GM11168 (cell line): ENCODE data around the gene VTI1A.

Experiments used
- in situ Hi-C: fragments of 300-500 bp; cut with MboI; formaldehyde crosslinking; loops from one replicate; pipeline ENCODE4 v1.12.0; 2022; ENCODE audit warnings: low sequenced_read_pairs; ENCODE audit not compliant: unreplicated experiment

Gene VTI1A

DNA sequence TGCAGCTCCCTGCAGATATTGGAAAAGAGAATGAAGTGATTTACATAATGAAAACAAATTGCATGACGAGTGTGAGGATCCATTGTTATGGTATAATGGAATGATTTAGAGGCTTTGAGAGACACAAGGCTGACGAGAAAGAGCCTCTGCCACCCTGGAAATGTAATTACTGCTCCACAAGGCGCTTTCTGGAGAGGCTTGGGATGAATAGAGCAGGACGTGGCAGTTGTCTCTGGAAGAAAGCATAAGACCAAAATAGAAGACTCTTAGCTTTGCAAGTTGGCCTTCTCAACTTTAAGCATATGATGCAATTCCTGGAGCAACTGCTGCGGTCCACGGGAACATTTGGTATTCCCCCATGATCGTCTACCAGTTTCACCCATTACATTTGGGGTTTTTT, 321.1 kb downstream of the VTI1A start:
- in situ Hi-C loops, result no loop called here

DNA sequence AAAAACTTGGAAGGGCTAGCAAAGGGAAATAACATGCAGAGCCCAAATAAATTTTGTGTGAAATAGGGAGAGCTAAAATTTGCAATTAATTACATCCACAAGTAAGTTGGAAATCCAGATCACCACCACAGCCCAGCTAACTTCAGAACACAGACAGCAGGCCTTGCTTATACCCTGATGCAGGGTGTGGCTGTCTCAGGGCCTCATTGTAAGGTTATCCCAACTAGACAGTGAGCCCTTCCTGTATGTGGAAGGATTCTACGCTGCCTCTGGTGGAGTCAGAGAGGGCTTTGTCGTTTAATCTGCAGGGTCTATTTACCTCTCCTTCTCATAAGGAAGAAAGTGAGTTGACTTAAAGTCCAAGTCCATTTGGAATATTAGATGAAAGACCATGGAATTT, 322.1 kb downstream of the VTI1A start:
- in situ Hi-C loops, result no loop called here

DNA sequence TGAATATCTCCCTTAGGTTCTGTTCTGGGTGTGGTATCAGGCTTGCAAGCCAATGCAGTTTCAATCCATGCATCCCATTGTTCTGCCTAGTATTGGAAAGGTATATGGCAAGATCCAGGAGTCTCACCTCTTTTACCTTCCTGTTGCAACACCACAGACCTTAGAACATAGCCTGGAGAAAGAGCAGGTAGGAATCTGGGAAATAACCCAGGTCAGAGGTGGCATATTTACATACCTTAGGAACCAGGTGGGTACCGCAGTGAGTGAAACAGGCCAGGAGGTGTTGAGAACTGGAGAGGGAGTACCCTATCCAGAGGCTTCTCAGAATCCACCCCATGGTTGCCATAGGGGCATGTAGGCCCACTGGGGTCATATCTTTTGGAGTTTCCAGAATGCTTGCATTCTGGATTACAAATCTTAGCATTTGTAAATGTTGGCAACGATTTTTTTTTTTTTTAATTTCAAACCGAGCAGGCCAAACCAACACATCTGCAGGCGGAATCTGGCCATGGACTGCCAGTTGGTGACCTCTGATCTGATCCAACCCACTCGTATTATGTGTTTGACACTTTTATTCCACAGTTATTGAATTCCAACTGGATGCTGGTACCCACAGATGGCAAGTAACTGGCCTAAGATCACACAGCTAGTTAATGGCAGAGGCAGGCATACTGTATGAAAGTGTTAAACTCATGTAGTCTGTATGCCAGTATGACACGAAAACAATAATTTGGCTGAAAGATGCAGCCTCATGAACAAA, 322.8 kb downstream of the VTI1A start:
- in situ Hi-C loops, result no loop called here

DNA sequence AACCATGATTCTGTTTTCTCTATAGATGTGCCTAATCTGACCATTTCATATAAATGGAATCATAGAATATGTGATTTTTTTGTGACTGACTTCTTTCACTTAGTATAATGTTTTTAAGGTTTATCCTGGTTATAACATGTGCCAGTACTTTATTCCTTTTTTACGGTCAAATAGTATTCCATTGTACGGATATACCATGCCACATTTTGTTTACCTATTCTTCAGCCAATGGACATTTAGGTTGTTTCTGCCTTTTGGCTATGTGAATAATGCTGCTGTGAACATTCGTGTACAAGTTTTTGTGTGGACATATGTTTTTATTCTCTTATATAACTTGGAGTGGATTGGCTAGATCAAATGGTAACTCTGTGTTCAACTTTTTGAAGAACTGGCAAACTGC, 324.7 kb downstream of the VTI1A start:
- in situ Hi-C loops, result no loop called here

DNA sequence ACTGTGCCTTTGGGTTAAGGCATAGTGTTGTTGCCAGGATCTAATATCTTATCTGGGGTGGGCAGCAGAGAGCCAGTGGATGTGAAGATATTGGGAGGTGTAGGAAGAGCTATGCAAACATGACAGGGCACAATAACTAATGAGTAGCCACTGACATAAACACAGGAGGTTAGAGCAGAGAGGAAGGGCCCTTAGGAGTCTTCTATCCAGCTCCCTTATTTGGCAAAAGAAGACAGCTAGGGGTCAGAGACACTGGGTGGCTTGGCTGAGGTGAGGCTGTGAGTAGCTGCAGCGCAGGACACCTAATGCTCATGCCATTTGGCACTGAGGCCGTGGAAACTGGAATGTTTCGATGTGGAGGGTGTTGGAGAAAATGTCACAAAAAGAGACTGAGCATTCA, 326.8 kb downstream of the VTI1A start:
- in situ Hi-C loops, result no loop called here

DNA sequence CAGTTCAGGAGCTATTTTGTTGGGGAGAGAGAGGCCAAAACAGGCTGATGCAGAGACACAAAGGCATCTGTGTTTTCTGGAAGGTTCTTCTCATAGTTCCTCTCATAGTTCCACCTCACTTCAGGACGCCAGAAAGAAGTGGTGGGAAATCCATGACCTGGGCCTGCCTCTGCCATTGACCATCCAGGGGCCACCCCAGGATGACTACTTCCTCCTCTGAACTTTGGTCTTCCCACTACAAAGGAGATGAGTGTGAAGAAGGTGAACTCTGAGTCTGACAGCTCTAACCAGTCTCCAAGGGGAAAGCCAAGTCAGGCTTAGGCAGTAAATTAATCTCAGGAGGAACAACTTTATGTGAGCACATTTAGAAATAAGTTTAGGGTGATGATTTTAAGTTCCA, 327.2 kb downstream of the VTI1A start:
- in situ Hi-C loops, result no loop called here

DNA sequence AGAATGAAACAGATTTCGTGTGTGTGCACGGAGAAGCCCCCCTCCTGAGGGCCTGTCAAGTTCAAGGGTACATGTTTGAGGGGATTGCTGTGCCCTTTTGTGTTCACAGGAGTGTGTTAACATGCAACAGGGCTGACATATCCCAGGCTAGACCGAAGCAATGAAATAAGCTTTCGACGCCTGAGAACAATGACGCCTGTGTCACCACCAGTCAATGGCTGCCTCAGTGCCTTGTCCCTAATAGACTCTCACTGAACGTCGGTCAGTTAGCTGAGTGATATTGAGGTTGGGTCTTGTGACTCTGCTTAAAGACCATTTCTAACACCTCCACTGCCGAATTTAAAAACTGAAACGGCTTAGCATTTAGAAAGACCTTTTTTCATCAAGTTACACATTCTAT, 327.8 kb downstream of the VTI1A start:
- in situ Hi-C loops, result no loop called here

DNA sequence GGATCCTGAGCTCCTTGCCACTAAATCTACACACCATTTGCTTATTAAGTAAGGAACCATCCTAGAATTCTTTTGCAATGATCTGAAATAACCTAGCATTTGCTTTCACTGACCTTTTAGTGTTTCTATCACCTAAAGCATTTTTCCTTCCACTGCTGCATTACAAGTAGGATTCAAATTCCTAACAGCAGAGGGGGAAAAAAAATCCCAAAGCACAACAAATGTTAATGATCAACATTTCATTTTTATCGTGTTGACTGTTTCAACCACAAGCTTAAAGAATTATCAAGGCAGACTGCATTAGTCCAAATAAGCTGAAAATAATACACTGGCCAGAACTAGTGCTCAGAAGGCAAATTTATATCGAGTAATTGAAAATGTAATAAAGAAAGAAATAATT, 328.4 kb downstream of the VTI1A start:
- in situ Hi-C loops, result no loop called here

DNA sequence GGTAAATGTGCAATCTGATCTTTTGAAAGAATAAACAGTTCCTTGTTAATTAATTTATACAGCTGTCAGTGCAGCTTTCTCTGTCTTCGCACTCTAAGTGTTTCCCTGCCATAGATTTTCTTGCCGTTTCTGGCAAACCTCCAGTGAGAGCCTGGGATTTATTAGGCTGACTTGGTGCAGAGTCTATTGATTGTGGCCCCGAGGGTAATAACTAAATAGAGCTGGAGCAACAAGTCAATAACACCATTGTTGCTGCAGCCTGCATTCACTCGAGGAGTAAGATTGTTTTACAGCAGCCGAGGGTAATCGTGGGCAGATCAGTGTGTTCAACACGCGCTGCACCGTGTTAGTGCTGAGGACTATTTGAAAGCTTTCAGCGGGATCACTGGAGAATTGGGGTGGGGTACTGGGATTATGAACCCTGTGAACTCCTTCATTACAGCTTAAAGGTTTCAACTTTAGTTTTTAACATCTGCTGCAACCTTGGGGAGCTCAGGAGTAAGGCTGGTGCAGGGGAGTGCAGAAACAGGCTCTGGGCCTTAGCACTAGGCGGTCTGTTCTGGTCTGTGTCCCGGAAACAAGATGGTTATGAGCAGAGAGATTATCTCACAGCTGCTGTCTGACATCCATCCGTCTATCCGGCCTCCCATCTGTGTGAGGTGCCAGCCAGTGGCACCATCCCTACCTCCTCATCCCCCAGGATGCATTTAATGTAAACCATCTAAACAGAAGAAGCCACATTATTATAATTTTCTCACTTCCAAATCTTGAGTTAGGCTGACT, 329.1 kb downstream of the VTI1A start:
- in situ Hi-C loops, result no loop called here

DNA sequence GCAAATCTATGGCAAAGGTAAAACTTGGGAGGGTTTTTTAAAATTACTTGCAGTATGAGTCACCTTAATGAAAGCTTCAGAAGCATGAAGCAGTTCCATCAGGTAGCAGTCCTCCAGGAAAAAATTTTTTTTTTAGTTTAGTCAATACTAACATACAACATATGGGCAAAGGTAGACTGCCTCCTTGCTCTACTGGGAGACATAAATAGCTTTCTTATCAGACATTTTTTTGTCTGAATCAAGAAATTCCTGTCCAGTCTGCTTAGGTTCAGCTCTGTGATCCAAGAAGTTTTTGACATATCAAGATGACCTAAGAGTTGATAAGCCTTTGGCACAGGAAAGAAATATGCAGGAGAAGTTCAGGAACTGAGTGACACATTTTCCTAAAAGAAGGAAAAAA, 331.6 kb downstream of the VTI1A start:
- in situ Hi-C loops, result no loop called here

DNA sequence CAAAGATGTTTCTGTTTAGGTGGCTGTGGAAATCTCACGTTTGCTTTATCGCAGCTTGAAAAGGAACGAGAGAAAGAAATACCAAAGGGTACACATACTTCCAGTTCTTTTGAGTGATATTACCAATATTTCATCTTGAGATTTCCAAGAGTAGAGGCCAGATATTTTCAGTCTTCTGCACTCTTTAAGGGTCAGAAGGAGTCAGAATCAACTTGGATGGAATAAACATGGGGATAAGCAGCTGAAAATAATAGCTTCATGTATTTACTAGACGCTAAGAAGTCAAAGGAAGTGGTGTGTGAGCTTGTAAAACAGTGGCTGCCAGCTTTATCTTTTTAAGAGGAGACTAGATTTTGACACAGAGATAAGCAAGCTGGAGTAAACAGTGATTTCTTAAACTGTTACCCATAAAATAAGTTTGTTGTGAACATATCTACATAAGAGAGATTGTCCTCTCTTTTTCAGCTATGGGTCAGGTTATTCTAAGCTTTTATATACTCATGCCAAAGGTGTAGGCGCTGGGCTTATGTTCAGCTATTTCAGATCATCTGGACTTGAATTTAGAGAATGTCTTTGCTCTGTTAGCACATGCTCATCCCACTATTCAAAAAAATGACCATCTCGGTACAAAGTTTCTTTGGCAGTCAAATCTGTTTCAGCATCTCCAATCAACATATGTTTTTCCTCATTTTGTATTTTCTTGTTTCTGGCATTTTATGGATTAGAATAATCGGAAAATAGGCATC, 332.2 kb downstream of the VTI1A start:
- in situ Hi-C loops, result no loop called here

DNA sequence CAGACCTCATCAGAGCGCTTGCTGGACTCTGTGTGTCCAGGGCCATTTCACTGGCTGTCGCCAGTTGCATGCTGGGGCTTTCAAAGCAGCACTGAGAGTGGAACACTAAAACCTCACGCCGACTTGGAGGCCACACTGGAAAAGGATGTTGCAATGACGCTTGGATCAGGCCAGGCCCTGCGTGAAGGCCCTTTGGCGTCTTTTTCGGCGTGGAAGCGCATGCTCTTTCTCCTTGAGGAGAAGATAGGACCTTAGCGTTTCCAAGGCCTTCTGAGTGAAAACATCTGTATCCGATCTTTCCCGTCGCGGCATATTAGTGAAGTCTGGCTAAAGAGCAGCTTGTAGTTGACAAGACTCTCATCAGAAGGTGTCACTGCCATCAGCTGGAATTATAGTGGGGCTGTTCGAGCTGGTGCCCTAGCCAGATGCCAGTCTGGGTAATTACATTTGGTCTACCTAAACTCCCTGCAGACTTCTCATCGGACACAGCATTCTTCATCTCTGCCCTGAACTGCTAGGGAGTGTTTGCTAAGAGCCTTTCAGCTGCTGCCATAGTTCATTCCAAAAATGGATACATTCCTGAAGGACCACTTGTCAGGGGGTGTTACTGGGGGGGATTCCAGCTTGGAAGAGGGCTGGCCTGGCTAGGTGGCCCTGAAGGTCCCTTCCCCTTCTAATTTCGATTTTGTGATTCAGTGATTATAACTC, 335.3 kb downstream of the VTI1A start:
- in situ Hi-C loops, result no loop called here

DNA sequence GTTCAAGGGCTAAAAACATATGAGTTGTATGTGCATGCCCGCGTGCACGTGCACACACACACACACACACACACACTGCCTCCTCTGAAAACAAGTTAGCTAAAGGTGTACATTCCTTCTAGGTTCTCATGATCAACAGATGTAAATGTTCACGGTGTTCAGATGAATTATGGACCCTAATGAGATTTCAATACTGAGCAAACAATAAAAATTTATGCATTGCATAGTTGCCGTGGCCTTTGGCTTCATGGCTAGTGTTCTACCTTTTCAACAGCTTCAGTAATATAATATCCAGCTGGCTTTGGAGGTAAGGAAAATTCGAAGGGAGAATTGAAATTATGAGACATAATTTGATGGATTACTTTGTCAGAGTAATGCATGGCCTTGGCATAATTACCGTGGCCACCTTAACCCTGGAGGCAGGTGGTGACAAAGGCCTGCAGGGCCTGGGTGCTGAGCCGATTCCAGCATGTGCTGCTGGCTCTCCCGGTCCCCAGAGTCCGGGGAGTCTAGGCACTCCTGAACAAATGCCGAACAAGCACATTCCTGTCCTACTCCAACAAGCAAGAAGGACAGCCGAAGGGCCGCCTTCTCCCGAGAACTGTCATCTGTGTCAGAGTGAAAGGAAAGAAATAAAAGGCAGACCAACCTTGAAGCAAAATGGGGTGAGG, 336.5 kb downstream of the VTI1A start:
- in situ Hi-C loops, result no loop called here

DNA sequence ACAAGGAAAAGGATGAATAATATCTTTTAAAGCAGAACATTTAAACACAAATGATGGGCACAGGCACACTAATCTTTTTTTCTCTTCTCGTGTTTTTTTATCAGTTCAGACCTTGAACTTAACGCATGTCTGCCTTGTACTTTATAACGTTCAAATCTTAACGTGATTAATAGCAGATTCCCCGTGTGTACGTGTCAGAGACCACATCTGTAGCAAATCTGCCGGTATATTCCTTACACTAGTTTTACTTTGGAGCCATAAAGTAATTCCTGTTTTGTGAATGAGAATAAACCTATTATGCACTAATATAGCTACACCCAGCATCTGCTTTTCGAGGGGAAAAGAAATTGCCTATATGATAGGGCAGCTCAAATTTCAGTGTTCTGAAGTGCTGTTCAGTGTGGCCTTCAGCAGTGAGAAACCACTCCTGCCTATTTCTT, 337.0 kb downstream of the VTI1A start:
- in situ Hi-C loops, result no loop called here

DNA sequence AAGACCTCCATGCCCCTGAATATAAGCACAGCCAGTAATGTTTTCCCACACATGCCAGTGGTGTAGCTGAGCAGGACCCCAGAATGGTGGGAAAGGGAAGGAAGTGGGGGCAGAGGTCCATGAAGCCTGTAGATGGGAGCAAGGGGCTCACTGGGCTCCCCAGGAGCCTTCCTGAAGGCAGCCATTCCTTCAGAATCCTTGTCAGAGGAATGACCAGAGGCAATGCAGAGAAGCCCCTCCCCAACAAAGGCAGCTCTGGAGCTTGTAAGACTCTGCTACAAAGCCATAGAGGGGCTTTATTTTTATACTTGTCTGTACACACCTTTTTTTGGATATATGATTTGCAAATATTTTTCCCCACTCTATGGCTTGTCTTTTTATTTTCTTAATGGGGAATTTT, 338.1 kb downstream of the VTI1A start:
- in situ Hi-C loops, result no loop called here

DNA sequence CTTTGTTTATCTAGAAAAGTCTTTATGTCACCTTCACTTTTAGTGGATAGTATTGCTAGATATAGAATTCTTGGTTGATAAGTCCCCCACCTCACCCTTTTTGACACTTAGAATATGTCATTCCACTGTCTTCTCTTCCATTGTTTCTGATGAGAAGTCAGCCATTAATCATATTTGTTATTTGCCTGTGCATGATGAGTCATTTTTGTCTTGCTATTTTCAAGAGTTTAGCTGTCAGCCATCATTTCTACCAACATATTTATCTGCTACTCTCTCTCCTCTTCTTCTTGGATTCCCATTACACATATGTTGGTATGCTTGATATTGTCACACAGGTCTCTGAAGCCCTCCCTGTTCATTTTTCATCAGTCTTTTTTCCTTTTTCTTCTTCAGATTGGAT, 342.2 kb downstream of the VTI1A start:
- in situ Hi-C loops, result no loop called here

DNA sequence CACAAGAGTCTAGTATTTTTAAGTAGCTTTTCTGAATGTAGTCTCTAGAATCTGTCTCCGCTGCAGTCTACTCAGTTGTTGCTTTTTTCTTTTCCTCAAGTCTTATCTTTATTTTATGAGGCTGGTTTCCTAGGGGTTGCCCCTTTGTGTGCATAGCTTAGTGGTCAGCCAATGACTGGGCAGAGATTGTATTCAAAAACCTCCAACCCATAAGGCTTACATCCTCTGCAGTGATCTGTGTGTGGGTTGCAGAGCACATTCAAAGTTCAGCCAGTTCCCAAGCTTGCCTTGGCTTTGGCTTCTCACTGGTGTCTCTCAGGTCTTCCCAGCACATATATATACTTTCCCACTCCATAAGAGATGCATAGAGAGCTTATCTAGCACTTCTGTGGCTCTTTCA, 343.0 kb downstream of the VTI1A start:
- in situ Hi-C loops, result no loop called here

DNA sequence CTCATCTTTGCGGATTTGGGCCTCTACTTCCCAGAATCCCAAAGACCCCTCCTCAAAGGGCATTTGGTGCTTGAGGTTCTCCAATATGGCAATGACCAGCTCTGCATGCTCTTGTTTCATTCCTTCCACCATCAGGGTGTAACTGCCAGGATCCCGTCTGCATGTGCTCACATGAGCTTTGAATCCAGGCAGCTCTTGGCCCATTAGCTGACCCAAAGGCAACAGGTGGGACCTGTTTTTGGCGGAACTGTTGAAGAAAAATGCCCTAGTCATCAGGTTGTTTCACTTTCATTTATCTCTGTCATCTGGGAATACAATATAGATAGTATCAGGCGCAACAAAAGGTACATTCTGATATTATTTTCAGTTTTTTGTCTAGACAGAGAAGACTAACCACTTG, 343.9 kb downstream of the VTI1A start:
- in situ Hi-C loops, result no loop called here

DNA sequence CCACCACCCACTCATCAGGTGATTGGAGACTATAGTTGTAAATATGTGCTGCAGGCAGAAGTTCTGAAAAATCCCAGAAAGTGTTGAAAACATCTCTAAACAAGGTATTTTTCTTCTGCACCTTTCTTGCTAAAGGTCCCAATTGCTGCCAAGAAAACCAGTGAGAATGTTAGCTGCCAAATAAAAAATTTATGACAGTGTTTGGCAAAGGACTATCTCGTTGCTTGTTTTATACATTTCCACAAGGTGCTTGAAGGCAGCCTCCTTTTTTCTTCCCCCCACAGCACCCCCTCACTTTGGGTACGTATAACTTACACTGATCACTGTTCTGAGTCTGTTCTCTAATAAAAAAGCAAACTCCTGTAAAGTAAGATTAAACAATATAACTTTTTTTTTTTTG, 344.4 kb downstream of the VTI1A start:
- in situ Hi-C loops, result no loop called here
